GM21447 (cell line): Measurements from ENCODE around the gene HDAC11.
"Not testable (repeated sequence)": the region's sequence is repeated elsewhere in the genome, so short reads cannot be mapped to it uniquely, and the experiment has no call there.

Experiments
- ATAC-seq: cut with Tn5 transposase; IDR thresholded peaks from one replicate; pipeline ENCODE4 v1.9.1; 2021; ENCODE audit not compliant: unreplicated experiment

Gene HDAC11, protein sequence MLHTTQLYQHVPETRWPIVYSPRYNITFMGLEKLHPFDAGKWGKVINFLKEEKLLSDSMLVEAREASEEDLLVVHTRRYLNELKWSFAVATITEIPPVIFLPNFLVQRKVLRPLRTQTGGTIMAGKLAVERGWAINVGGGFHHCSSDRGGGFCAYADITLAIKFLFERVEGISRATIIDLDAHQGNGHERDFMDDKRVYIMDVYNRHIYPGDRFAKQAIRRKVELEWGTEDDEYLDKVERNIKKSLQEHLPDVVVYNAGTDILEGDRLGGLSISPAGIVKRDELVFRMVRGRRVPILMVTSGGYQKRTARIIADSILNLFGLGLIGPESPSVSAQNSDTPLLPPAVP

DNA sequence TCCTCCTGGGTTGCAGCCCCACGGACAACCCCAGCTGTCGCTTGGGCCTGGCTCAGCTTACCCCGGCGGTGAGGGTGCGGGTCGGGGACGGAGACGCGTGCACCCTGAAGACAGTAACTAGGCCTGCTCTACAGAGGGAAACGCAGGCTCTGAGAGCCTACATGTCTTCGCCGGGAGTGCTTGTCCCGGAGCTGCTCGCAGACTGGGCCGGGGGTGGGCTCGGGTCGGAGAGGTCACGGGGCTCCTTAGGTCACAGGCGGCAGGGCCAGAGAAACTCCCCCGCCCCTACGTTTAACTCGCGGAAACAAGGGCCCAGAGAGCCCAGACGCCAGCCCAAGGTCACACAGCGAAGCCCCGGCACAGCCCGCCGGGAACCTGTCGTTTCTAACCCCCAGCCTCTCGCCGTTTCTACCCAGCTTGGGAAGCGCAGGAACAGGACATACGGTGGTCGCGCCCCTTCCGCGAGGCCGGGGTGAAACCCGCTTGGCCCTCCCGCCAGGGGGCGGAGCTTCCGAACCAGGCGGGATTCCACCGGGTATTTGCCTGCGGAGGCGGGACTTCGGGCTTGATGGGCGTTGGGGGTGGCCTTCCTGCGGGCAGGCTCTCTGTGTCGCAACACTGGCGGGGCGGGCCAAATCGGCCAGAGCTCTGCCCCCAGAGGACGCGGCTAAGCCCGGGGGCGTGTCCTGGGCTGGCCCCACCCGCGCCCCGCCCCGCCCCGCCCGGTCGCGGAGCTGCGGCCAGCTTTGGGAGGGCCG is at the start of gene HDAC11:
Gene HDAC11, plus strand, starts transcription at position 725 of the 758 bp plus-strand sequence. CDS start 42 bp downstream, outside the sequence.
- ATAC-seq = peak; percentile 97

DNA sequence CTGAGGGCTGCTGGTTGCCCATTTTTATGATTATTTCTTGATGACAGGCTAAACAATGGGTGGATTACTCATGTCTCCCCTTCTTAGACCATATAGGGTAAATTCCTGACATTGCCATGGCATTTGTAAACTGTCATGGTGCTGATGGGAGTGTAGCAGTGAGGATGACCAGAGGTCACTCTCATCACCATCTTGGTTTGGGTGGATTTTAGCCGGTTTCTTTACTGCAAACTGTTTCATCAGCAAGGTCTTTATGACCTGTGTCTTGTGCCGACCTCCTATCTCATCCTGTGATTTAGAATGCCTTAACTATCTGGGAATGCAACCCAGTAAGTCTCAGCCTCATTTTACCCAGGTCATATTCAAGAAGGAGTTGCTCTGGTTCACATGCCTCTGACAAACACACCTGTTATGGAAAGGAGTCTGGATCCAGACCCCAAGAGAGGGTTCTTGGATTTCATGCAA is 49.7 kb upstream of the HDAC11 start:
- not testable (repeated sequence) for ATAC-seq

DNA sequence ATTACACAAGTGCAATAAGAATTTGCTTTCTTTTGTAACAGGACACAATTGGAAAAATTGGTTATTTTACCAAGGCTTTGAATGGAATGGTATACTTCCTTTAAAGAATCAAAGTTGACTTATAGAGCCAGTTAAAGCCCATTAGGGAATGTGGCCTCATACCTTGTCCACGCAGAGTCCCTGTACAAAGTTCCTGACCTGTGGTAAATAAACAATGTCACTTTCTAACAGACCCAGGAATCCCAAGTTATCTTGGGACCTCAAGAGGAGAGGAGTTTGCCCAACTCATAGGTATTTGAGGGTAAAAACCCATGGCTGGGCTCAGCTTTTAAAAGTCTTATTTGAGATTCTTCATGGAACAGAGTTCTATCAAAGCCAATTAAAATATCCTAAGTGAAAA is 48.0 kb upstream of the HDAC11 start:
- ATAC-seq = no peak

DNA sequence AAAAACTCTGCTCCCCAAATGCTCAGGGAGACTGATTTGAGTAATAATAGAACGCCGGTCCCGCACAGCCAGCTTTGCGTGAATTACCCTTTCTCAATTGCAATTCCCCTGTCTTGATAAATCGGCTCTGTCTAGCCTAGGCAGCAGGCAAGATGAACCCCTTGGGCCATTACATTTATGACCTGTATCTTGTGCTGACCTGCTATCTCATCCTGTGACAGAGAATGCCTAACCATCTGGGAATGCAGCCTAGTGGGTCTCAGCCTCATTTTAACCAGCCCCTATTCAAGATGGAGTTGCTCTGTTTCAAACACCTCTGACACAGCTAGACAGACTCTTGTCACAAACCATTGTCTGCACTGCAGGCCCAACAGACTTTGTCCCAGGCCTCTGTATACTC is 46.2 kb upstream of the HDAC11 start:
- ATAC-seq = no peak

DNA sequence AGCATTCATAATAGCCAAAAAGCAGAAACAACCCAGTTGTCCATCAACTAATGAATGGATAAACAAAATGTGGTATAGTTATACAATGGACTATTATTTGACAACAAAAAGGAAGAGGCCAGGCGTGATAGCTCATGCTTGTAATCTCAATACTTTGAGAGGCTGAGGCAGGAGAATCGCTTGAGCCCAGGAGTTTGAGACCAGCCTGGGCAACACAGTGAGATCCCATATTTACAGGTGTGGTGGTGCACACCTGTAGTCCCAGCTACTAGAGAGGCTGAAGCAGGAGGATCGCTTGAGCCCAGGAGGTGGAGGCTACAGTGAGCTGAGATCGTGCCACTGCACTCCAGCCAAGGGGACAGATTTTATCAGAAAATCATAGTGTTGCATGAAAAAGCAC is 43.9 kb upstream of the HDAC11 start:
- not testable (repeated sequence) for ATAC-seq

DNA sequence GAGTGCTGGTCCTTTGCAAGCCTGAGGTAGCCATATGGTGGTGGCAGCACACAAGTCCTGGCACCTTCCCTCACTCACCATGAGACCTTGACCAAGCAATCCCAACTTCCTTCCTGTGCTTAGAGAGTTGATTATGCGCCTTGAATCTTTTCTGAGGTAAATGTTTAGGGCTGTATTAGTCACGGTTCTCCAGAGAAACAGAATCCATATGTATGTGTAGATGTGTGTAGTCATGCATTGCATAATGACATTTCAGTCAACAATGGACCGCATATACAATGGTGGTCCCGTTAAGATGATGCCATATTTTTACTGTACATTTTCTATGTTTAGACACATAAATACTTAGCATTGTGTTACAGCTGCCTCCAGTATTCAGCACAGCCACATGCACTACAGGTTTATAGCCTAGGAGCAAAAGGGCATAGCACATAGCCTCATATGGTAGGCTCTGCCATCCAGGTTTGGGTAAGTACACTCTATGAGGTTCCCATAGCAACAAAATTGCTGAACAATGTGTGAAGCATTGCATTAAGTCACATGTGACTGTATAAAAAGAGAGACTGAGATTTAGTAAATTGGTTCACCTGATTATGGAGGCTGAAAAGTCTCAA is 39.8 kb upstream of the HDAC11 start:
- ATAC-seq = no peak

DNA sequence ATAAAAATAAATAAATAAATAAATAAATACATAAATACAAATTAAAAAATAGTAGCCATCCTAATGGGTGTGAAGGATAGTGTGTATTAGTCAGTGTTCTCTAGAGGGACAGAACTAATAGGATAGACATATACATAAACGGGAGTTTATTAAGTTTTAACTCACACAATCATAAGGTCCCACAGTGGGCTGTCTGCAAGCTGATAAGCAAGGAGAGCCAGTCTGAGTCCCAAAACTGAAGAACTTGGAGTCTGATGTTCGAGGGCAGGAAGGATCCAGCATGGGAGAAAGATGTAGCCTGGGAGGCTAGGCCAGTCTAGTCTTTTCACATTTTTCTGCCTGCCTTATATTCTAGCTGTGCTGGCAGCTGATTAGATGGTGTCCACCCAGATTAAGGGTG is 37.2 kb upstream of the HDAC11 start:
- not testable (repeated sequence) for ATAC-seq

DNA sequence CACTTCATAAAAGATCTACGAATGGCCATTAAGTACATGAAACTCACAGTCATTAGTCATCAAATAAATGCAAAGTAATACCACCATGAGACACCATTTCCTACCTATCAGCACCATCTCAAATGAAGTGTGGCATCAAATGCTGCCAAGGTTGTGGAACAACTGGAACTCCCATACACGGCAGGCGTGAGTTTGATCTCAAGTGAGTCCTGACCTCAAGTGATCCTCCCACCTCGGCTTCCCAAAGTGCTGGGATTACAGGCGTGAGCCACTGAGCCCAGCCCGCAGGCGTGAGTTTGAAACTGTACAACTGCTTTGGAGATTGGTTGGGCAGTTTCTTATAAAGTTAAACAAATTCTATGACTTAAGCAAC is 28.8 kb upstream of the HDAC11 start:
- ATAC-seq = peak; percentile 2

DNA sequence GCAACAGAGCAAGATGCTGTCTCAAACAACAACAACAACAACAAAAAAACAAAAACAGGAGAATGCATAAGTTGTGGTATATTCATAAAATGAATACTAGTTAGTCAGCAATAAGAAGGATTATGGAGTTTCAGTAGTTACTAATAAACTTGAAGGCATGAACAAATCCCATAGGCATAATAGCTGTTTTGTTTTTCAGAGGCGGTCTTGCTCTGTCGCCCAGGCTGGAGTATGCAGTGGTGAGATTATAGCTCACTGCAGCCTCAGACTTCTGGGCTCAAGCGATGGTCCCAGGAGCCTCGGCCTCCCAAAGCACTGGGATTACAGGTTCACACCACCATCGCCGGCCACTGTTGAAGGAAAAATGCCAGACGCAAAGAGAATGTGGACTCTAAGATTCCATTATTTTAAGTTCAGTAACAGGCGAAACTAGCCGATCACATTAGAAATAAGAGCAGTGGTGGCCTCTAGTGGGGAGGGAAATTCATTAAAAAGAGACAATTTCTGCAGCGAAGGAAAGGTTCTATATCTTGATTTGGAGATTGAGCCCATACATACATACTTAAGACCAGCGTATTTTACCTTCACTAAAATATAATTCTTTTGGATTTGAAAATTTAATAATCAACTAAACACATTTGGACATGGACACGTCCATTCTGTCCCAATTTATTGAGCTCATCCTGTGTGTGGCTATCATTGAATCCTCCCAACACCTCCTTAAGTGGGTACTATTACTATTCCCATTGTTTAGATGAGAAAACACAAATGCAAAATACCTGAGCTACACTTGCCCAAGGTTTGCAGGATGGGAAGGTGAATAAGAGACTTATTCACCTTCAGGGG is 27.4 kb upstream of the HDAC11 start:
- no peak for ATAC-seq

DNA sequence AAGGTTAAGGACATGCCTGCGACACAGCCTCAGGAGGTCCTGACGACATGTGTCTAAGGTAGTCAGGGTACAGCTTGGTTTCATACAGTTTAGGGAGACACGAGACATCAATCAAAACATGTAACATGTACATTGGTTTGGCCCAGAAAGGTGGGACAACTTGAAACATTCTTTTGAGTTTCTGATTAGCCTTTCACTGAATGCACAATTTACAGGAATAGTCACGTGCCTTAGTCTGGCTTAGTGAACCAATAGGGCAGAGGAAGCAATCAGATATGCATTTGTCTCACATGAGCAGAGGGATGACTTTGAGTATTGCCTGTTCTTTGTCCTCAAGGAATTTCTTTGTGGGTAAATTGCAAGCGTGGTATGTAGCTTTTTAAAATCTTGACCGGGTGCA is 24.5 kb upstream of the HDAC11 start:
- ATAC-seq = no peak

DNA sequence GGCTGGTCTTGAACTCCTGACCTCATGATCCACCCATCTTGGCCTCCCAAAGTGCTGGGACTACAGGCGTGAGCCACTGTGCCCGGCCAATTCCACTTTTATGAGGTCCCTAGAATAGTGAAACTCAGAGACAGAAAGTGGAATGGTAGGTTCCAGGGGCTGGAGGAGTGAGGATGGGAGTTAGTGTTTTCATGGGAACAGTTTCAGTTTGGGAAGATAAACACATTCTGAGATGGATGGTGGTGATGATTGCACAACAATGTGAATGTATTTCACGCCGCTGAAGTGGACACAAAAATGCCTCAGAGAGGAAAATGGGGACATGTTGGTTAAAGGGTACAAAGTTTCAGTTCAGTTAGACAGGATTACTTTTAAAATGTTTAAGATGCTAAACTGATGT is 22.5 kb upstream of the HDAC11 start:
- ATAC-seq = no peak

DNA sequence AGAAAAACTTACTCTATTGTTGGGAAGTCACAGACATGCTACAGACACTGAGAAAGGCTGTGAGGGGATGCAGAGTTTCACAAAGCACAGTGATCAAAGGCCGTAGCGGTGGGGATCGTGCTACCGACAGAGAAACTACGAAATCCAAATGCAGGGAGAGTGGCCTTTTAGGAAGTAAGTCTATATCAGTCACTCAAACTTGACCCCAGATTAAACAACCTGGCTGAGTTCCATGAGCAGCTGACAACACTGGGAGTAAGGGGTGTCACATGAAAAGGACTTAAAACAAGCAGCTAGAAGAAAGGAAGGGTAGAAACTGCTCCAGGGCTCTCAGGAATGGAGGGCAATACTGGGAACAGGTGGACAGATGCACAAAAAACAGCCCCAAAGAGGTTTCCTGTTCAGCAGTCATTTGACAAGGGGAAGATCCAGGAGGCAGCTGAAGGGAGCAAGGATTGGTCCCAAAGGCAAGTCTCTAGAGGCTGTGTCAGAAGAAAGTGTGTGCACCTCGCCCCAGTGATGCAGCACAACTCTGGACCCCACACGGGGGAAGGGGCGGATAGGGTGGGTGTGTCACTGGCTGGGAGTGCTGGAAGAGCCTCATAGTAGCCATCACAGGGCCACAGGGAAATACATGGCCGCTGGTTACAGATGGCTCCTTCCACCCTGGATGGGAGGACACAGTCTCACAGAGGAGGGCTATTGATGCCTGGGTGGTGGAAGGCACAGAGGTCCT is 20.3 kb upstream of the HDAC11 start:
- ATAC-seq = no peak

DNA sequence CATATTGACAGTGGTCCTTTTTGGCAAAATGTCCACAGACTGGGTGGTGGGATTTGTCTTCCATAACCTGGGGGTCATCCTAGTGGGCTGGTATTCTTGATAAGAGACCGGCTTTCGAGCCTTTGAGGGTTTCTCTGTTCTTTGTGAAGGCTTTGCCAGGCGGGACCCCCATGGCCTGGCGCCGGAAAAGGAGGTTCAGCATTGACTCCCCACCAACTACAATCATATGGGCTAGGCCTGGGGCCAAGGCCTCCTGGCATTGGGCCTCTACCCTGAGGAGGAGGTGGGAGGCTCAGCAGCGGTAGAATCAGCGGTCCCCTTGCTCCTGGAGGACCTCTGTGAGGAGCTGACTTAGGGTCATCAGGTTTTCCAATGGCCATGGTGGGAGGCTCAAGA is 19.8 kb upstream of the HDAC11 start:
- ATAC-seq = no peak

DNA sequence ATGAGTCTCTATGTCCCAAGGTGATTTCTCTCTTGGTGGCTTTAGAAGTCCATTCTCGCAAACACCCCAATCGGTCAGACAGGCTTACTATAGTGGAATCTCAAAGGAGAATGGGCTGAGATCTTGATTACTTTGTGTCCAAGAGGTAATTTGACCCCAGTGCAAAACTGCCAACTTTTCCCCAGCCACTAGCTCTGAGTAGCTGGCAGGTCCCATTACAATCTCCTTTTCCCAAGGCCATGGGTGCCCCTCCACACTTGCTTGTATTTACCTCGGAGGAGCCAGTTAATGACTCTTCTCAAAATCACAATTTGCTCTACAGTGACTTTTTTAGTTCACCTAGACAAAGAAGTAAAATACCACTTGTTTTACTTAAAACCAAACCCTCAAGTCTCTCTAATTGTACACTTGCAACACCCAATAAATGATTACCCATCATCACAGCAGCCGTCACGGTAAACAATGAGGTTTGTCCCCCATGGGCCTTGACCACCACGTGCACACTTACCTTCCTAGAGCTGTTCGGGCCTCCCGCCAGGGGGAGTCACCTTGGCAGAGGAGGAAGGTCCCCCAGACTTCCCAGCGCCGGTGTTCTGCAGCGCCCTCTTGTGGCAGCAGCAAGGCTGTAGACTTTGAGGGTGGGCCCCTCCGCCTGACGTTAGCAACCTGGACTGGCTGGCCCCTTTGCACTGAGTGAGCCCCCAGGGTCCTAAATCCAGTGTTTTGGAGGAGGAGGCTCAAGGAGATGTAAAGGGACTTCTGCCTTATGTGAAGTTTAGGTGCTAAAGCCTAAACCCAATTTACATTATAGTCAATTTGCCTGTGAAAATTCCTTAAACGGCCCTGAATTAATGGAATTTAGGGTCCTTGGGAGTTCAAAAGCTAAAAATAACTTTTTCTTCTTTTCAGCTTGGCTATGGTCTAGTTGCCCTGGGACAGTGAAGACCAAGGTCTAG is 18.7 kb upstream of the HDAC11 start:
- no peak for ATAC-seq

DNA sequence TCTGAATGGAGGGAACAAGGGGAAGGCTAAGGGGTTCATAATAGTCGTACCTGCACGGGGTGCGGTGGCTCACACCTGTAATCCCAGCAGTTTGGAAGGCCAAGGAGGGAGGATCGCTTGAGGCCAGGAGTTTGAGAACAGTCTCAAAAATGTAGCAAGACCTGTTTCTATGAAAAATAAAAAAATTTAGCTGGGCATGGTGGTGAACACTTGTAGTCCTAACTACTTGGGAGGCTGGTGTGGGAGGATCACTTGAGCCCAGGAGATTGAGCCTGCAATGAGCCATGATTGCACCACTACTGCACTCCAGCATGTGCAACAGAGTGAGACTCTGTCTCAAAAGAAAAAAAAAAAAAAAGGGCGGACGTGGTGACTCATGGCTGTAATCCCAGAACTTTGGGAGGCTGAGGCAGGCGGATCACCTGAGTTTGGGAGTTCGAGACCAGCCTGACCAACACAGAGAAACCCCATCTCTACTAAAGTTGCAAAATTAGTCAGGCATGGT is 17.9 kb upstream of the HDAC11 start:
- no peak for ATAC-seq

DNA sequence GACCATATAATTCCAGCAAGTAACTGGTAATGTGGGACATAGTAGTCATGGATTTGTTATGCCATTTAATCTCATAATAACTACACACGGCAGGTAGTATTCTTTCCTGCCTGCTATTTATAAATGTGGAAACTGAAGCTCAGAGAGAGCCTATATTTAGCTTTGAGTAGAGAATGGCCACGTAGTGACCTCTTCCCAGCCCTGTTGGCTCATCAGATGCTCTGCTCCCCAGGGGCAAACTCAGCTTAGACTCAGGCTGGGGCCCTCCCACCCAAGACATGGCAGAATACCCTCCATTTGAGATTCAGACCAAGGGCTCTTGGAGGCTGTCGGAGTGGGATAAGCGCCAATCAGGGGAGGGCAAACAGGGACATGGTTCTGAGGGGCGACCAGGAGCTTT is 17.3 kb upstream of the HDAC11 start:
- ATAC-seq = no peak

DNA sequence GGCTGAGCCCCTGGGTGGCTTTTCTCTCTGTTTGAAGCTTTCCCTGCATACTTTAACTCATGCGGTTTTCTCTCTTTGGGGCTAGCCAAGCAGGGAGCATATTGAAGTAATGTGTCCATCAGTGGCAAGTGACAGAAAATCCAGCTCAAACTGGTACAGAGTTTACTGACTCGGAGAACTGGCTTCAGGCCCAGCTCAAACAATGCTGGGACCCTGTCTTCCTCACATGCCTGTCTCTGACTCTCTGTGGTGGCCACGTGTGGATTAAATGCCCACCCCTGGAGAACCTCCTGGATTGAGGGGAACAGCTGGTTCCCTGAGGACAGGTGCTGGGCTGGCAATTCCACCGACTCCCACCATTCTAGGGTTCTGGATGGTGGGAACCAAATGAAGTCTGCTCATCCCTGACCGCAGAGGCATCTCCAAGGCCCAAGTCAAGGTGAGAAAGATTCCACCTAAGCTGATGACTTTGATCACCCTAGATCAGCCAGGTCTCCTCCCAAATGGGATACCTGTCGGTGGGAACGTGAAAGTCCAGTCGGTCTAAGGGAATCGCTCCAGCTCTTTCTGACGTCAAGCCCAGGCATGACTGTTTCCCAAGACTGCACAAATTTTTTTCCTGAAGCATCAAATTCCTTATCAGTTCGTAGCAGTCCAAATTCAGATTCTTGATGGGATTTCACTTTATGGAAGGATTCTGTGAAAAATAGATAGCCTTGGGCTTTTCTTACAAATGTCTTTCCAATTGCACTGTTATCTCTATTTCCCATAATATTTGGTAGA is 16.3 kb upstream of the HDAC11 start:
- no peak for ATAC-seq

DNA sequence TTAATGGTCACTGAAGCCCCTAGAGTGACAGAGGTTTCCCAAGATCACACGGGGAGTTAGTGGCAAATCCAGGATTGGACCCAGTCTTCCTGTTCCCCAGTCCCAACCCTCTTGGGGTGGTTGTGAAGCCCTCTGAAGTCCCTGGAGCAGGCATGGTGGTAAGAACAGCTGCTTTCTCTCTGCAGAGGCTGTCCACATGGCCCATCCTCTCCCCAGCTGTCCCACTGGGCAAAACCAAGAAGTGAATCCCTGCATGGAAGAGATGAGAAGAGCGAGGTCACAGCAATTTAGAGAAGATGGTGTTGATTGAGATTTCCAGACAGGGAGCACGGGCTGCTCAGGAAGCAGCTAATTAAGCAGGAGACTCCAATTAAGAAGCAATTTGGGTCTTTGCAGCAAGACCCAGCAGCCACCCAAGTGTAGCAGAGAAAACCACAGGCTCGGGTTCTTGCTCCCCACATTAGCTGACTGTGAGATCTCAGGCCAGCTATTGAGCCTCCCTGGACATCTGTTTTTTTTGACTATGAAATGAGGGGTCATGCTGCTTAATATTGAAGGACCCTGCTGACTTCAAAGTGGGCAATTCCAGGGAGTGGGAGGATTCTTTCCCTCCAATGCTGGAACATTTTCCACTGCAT is 14.8 kb upstream of the HDAC11 start:
- no peak for ATAC-seq
